ENCODE measurements around the gene MAP3K15.

Gene MAP3K15

GRCh38 chrX:19386679-19387078 lies 128.6 kb downstream of the MAP3K15 start:
- no peak for DNase-seq (ENCODE audit: extremely low read depth, low read depth)
- TF ChIP-seq CTCF (IDR thresholded peaks at IDR 0.05; ENCODE audit: low read depth, low read length) = no peak

GRCh38 chrX:19382555-19383145 lies 132.7 kb downstream of the MAP3K15 start:
- no peak for DNase-seq (ENCODE audit: extremely low read depth, low read depth)
- peak; percentile 43 for TF ChIP-seq CTCF (IDR thresholded peaks at IDR 0.05; ENCODE audit: low read depth, low read length)

DNA sequence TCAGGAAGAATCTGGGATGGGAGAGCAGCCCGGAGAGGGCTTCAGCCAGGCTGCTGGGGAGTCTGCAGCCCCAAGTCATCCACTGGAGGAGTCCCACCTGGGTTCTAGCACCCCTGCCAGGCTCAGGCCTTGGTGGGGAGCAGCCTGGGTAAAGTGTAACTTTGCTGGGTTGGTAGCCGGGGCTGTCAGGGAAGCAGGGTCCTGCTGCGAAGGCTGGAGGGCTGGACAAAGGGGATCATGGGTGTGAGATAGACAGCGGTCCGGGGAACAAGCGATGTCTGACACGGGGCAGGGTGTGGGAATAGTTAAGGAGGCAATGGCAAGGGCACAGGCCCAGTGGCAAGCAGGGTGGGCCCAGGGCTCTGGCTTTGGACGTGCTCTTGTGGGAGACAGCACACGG lies 134.0 kb downstream of the MAP3K15 start:
- TF ChIP-seq CTCF (IDR thresholded peaks at IDR 0.05; ENCODE audit: low read depth, low read length) = no peak
- DNase-seq (ENCODE audit: extremely low read depth, low read depth) = no peak

DNA sequence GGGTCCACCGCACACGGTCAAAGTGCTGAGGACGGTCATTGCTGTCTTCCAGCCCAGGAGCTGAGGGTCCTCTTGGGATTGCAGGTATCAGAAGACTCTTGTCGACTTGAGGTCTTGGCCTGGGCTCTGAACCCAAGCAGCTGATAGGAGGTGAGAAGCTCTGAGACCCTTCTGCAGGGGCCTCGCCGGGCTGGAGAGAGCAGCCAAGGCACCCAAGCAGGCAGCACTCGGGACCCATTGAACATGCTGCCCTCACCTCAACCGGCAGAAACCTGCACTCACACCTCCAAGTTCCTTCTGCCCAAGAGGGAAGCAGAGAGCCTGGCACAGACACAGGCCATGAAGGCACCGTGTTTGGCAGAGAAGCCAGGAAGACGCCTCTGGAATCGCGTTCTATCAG lies 137.5 kb downstream of the MAP3K15 start:
- no peak for TF ChIP-seq CTCF (IDR thresholded peaks at IDR 0.05; ENCODE audit: low read depth, low read length)
- no peak for DNase-seq (ENCODE audit: extremely low read depth, low read depth)

DNA sequence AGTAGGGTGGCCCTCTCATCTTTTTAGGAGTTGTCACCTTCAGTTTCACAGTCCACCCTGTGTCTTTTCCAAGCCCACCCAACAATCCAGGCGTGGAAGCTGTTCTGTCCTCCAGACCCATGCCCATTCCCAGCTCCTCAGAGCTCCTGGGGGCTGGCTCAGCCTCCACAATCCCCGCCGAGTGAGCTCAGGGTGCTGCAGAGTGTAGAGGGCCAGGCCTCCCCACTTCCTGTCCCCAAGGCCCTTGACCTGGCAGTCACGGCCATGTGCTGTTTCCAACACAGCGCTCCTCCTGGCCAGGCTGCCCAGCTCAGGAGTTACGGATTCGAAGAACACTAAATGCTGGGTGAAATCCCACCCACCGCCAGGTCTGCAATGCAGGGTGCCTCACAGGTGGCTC lies 139.8 kb downstream of the MAP3K15 start:
- TF ChIP-seq CTCF (IDR thresholded peaks at IDR 0.05; ENCODE audit: low read depth, low read length) = no peak
- DNase-seq (ENCODE audit: extremely low read depth, low read depth) = no peak

DNA sequence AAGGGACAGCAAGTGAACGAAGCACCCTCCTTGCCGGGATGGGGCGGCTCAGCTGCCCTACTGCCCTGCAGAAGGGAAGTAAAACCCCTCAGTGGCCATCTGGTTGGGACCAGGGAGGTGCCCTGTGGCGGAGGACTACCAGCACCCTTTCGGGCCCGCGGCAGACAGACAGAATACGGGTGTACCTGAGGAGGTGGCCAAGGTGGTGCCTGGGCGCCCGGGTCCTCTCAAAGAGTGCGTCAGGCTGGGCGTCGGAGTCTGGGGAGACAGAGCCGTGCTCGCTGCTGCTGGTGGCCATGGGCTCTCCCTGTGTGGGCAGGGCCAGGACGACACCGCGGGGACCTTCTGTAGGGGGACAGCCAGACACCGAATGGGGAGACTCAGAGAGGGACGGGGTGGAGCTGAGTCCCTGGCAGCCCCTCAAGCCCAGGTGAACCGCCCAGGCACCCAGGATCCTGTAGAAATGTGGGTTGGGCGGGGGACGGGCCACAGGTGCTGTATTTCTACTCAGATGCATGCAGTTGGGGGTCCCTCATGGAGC lies 141.9 kb downstream of the MAP3K15 start:
- DNase-seq (ENCODE audit: extremely low read depth, low read depth) = no peak
- TF ChIP-seq CTCF (IDR thresholded peaks at IDR 0.05; ENCODE audit: low read depth, low read length) = no peak

DNA sequence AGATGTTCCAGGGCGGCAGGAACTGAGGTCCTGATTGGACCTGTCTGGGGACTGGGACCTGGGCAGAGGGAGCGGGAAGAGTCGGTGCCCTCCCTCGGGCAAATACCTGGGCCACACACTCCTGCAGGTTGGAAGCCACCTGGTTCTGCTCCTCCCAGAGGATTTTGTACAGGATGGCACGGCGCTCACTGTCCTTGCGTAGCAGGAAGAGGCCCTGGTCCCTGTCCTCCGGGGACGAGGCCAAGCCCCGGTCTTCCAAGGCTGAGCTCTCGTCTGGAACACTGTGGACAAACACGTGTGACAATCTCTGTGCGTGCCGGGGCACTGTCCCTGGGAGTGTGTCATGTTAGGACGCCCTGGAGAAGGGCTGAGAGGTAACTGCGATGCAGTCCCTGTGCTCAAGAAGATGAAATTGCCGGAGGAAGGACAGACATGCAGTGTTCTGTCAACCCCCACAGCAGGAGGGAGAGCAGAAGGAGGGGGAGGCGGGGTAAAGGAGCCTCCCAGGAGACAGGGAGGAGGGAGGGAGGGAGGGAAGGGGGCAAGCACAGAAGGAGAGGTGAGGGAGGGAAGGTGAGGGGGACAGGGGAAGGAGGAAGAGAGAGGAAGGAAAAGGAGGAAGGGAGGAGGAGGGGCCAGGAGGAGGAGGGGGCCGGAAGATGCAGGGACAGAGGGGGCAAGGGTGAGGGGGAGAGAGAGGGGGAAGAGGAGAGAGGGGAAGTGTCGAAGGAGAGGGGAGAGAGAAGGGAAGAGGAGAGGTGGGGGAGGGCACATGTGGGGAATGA lies 142.6 kb downstream of the MAP3K15 start:
- no peak for DNase-seq (ENCODE audit: extremely low read depth, low read depth)

More for the DNA sequence above, 142.6 kb downstream of the MAP3K15 start:
- TF ChIP-seq CTCF (IDR thresholded peaks at IDR 0.05; ENCODE audit: low read depth, low read length) = no peak

Data from AG09319 (cell line).